Common myeloid progenitor, CD34-positive (primary cell): ENCODE results near the gene MTHFR.
A peak's percentile ranks its signal among the peaks of the same experiment; 100 is the strongest.

ENCODE experiments used
- CTCF ChIA-PET: fragments of 350-600 bp; sonication (Branson Sonifier 250); formaldehyde crosslinking; loops from one replicate; lab custom pipeline; 2021; ENCODE audit warnings: antibody characterized with exemption; lab: Charles Lee
- POLR2A ChIA-PET: fragments of 350-600 bp; sonication (Branson Sonifier 250); formaldehyde crosslinking; loops from one replicate; lab custom pipeline; 2021; ENCODE audit warnings: antibody characterized with exemption; lab: Charles Lee
- DNase-seq, 3 donors: peaks; one replicate each; pipeline versions ENCODE4 v3.0.0 to v3.0.0-alpha.2; 2013
- H3K27ac ChIP-seq, 2 experiments: 1 replicate in 1 of 2; 2 replicates in 1 of 2; pipeline ENCODE4 v1.7.0; 2013; ENCODE audit warnings: inconsistent platforms in 2 of 2, low read length in 2 of 2, mild to moderate bottlenecking in 2 of 2, low read depth in 1 of 2, moderate library complexity in 1 of 2; ENCODE audit not compliant: severe bottlenecking in 2 of 2, insufficient read depth in 1 of 2, poor library complexity in 1 of 2
- H3K27me3 ChIP-seq, 5 experiments: replicated peaks in 2 of 5; 1 replicate in 3 of 5; 2 replicates in 2 of 5; pipeline versions ENCODE4 v1.6.1 to v1.7.0; 2013; ENCODE audit warnings: low read length in 4 of 5, mild to moderate bottlenecking in 2 of 5, moderate library complexity in 2 of 5, inconsistent platforms in 1 of 5; ENCODE audit not compliant: insufficient read depth in 5 of 5, control insufficient read depth in 4 of 5
- H3K36me3 ChIP-seq, 4 experiments: 1 replicate in 2 of 4; 2 replicates in 2 of 4; pipeline versions ENCODE4 v1.6.1 to v1.7.0; 2013; ENCODE audit warnings: low read length in 3 of 4, control low read depth in 1 of 4, mild to moderate bottlenecking in 1 of 4; ENCODE audit not compliant: control insufficient read depth in 4 of 4, insufficient read depth in 4 of 4
- H3K4me1 ChIP-seq, 4 experiments: 1 replicate in 3 of 4; 2 replicates in 1 of 4; pipeline versions ENCODE4 v1.6.1 to v1.7.1; 2013; ENCODE audit warnings: low read length in 3 of 4, mild to moderate bottlenecking in 3 of 4, control low read depth in 1 of 4, inconsistent platforms in 1 of 4, moderate library complexity in 1 of 4; ENCODE audit not compliant: control insufficient read depth in 4 of 4, insufficient read depth in 4 of 4; ENCODE audit errors: control extremely low read depth in 1 of 4
- H3K4me3 ChIP-seq, 7 experiments: 1 replicate in 4 of 7; 2 replicates in 3 of 7; pipeline versions ENCODE4 v1.5.1 to v1.7.0; 2013; ENCODE audit warnings: mild to moderate bottlenecking in 7 of 7, low read length in 6 of 7, moderate library complexity in 6 of 7, inconsistent platforms in 2 of 7, low read depth in 2 of 7, control low read depth in 1 of 7; ENCODE audit not compliant: insufficient read depth in 4 of 7, control insufficient read depth in 1 of 7; ENCODE audit errors: extremely low read depth in 1 of 7
- H3K9me3 ChIP-seq, 5 experiments: 1 replicate in 4 of 5; 2 replicates in 1 of 5; pipeline versions ENCODE4 v1.6.1 to v1.7.1; 2013; ENCODE audit warnings: low read length in 4 of 5, mild to moderate bottlenecking in 2 of 5, inconsistent platforms in 1 of 5, low read depth in 1 of 5, moderate library complexity in 1 of 5; ENCODE audit not compliant: control insufficient read depth in 4 of 5, insufficient read depth in 2 of 5; ENCODE audit errors: control extremely low read depth in 1 of 5
- WGBS: methylation state at CpG from one replicate; pipeline ENCODE4 v1.1.5; 2013; ENCODE audit not compliant: insufficient coverage; 5-methylcytosine and 5-hydroxymethylcytosine counted together

The MTHFR gene

DNA sequence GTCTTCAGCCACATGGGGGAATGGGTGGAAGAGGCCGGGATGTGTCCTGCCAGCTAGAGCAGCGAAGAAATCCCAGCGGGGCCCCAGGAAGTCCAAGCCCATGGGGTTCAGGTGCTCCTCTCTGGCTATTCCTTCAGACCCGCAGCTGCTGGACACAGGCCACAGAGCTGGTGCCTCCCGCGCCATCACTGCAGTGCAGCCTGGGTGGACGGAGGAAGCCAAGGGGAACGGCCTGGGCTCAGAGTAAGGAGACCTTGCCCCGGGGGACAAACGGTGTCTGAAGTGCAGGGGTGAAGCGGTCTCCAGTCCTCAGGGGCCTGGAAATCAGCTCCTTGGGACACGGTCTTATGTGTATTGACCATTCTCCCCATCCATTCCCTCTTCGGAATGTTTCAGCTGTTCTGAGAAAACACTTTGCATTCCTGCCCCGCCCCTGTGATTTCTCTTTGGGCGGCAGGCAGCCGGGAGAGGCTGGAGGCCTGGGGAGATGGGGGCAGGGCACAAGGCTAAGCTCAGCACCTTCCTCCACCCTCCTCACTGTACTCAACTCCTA is 18.4 kb downstream of the MTHFR start:
- H3K36me3 ChIP-seq = peaks cover 2 to 35% (median 26%) of the 10 kb centered on the region in 4 experiments
- ChIA-PET POLR2A (interaction anchor here (1.1 to 2.7 kb wide), 3 partner anchors 10 to 121 kb away, joined by 3 to 8 read pairs (median 5); partner anchors contain the start of genes CLCN6 and MTHFR), CTCF (interaction anchor here (0.6 to 3.1 kb wide), 5 partner anchors 10 to 456 kb away, joined by 3 to 24 read pairs (median 6); no protein-coding TSS in a partner anchor)
- H3K27ac ChIP-seq = no peak overlapping the region
- H3K9me3 ChIP-seq = no peaks in the 10 kb centered on the region
- 89% methylated on average over 11 of the region's 16 CpGs for WGBS
- DNase-seq = no peak
- H3K27me3 ChIP-seq = no peaks in the 10 kb centered on the region
- H3K4me1 ChIP-seq = peaks cover 0 to 10% (median 8%) of the 10 kb centered on the region in 4 experiments
- no peak overlapping the region for H3K4me3 ChIP-seq

DNA sequence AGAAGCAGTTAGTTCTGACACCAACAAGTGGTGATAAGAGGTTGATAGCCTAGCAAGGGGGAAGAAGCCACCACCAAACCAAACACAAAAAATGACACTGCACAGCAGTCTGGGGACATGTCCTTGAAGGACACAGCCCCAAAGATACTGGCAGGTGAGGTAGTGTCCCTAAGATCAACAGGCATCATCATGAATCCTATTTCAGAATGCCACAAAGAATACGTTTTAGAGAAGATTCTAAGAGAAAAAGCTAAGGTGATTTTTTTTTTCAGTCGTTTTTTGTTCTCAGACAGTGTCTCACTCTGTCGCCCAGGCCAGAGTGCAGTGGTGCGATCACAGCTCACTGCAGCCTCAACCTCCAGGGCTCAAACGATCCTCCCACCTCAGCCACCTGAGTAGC is 19.6 kb downstream of the MTHFR start:
- CTCF ChIA-PET = interaction anchor here (1.2 to 3.1 kb wide), 2 partner anchors 11 to 18 kb away, joined by 3 to 24 read pairs; no protein-coding TSS in a partner anchor
- H3K4me1 ChIP-seq = peaks cover 0 to 10% (median 8%) of the 10 kb centered on the region in 4 experiments
- WGBS = 69% methylated on average over 4 of the region's 5 CpGs
- H3K9me3 ChIP-seq = no peaks in the 10 kb centered on the region
- no peak for DNase-seq
- H3K4me3 ChIP-seq = no peak overlapping the region
- H3K27ac ChIP-seq = no peak overlapping the region
- POLR2A ChIA-PET = interaction anchor here (0.6 kb wide), 1 partner anchor 123 kb away, joined by 3 read pairs; no protein-coding TSS in a partner anchor
- no peaks in the 10 kb centered on the region for H3K27me3 ChIP-seq
- H3K36me3 ChIP-seq = peaks cover 2 to 24% (median 17%) of the 10 kb centered on the region in 4 experiments

- Histone ChIP-seq H3K4me1 (peaks cover 0 to 10% (median 8%) of the 10 kb centered on the region in 4 experiments), H3K27me3 (no peaks in the 10 kb centered on the region), H3K36me3 (peaks cover 0 to 14% (median 9%) of the 10 kb centered on the region in 4 experiments), H3K4me3 (peak overlapping the region in 5 of 7 experiments; percentile 13 to 68 (median 61)), H3K27ac (no peak overlapping the region), H3K9me3 (no peaks in the 10 kb centered on the region)
- 12% methylated on average over 28 of the region's 30 CpGs for WGBS
- POLR2A ChIA-PET = no interaction called here
- CTCF ChIA-PET = interaction anchor here (1.1 to 3.1 kb wide), 7 partner anchors 9 to 45 kb away, joined by 3 to 24 read pairs (median 4); no protein-coding TSS in a partner anchor
- peak in 2 of 3 donors; percentile 18 to 28 for DNase-seq
These were observed 20.6 kb downstream of the MTHFR start for GRCh38 chr1:11784993-11785769.

DNA sequence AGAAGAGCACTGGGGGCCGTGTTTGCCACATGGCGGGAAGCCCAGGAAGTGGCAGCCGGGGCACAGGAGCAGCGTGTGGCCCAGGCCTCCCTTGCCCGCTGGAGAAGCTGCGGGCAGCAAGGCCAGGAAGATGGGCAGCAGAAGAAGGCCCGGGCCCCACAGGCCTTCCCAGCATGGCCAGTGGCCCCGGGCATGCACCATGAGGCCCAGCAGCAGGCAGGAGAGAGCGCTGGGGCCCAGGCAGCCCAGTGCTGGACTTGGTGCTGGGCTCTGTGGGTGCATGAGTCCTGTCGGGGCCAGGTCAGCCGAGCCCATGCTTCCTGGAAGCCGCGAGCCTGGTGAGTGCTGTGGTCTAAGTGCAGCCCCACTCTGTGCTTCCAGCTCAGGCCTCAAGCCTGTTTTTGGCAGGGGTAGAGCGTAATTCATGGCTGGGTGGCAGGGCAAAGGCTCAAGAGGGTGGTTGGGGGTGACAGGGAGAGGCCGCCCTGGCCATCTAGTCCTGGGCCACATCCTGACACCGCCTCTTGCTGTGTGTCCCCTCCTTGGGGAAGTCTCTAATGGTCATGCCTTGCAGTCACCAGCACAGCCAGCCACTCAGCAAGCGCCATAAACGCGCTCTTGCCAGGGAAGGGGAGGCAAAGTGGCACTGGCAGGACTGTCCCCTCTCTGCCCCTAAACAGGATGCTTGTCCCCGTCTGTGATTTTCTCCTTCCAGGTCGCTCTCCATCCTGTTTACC is 21.3 kb downstream of the MTHFR start:
- no peaks in the 10 kb centered on the region for H3K9me3 ChIP-seq
- peaks cover 0 to 10% (median 8%) of the 10 kb centered on the region in 4 experiments for H3K4me1 ChIP-seq
- H3K4me3 ChIP-seq = peak overlapping the region in 3 of 7 experiments; percentile 61 to 68 (median 66)
- ChIA-PET CTCF (interaction anchor here (0.9 to 3.1 kb wide), 7 partner anchors 9 to 44 kb away, joined by 3 to 24 read pairs (median 4); no protein-coding TSS in a partner anchor), POLR2A (no interaction called here)
- WGBS = 80% methylated on average over 19 of the region's 21 CpGs
- no peaks in the 10 kb centered on the region for H3K27me3 ChIP-seq
- no peak for DNase-seq
- no peak overlapping the region for H3K27ac ChIP-seq
- H3K36me3 ChIP-seq = peaks cover 0 to 9% (median 3%) of the 10 kb centered on the region in 4 experiments

DNA sequence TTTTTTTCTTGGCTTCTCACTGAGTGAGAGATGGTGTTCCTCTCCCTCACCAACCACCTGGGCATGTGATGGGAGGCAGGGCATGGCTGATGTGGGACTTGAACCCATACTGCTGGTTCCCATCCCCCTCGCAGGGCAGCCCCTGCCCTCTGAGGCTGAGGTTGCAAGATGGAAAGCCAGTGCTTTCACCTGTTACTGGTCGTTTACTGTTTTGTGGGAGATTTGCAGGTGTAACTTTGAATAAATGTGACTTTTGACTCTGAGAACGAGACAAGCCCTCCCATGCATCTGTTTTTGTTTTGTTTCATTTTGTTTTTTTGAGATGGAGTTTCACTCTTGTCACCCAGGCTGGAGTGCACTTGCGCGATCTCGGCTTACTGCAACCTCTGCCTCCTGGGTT is 22.2 kb downstream of the MTHFR start:
- ChIA-PET CTCF (interaction anchor here (0.9 to 1.5 kb wide), 2 partner anchors 12 to 19 kb away, joined by 3 to 4 read pairs; no protein-coding TSS in a partner anchor), POLR2A (no interaction called here)
- H3K36me3 ChIP-seq = peaks cover 0 to 3% (median 1%) of the 10 kb centered on the region in 4 experiments
- H3K9me3 ChIP-seq = no peaks in the 10 kb centered on the region
- no peaks in the 10 kb centered on the region for H3K27me3 ChIP-seq
- no peak overlapping the region for H3K4me3 ChIP-seq
- no peak overlapping the region for H3K27ac ChIP-seq
- WGBS = 92% methylated on average over 6 of the region's 6 CpGs
- no peak for DNase-seq
- peaks cover 0 to 10% (median 8%) of the 10 kb centered on the region in 4 experiments for H3K4me1 ChIP-seq

DNA sequence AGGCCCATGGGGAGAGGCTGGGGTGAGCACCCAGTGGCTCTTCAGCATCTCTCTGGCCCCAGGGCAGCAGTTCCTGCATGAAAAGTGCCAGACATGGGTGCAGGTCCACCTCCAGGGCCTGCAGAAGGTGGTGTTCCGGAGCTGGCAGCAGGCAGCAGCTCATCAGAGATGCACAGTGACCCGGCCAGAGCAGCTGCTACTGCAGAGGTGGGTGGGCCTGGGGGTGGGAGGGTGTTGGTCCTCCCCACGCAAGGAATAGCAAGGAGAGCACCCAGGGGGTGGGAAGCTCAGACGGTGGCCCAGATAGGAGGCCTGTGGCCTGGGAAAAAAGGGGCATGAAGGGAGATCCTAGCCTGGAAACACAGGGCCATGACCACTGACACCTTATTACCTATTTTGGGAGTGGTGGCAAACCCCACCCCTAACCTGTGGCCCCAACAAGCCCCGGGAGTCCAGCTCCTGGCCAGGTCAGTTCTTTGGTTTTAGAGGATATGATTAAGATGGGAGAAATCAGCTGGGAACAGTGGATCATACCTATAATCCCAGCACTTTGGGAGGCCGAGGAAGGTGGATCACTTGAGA is 23.5 kb downstream of the MTHFR start:
- Histone ChIP-seq H3K4me3 (no peak overlapping the region), H3K27me3 (no peaks in the 10 kb centered on the region), H3K27ac (no peak overlapping the region), H3K9me3 (no peaks in the 10 kb centered on the region), H3K4me1 (peaks cover 0 to 10% (median 8%) of the 10 kb centered on the region in 4 experiments), H3K36me3 (no peaks in the 10 kb centered on the region)
- DNase-seq = no peak
- POLR2A ChIA-PET = no interaction called here
- WGBS = 92% methylated on average over 5 of the region's 6 CpGs
- CTCF ChIA-PET = interaction anchor here (0.6 to 0.9 kb wide), 2 partner anchors 11 to 32 kb away, joined by 4 to 5 read pairs; no protein-coding TSS in a partner anchor
